ENCODE measurements around the gene ATP7A. TPM values are rescaled to one million over a fixed set of nuclear protein-coding genes. Genes with fewer than 3 reads are reported as not detected.

The ATP7A gene
- polyA plus RNA-seq, 2 of the 4 experiments (the other 2 are of a cell fraction) = 6.5 to 12.2 TPM

GRCh38 chrX:77977095-77977494, 66.6 kb downstream of the ATP7A start:
- peak; percentile 32 for FAIRE-seq
- Histone ChIP-seq H3K4me2 (no peak overlapping the region), H3K27ac (no peak overlapping the region), H3K9me3 (no peaks in the 10 kb centered on the region), H3K4me3 (no peak overlapping the region), H3K4me1 (no peaks in the 10 kb centered on the region)
- no peak for DNase-seq (ENCODE audit: low read depth in 1 of 2, low spot score in 1 of 2)
- ATAC-seq = no peak
- ChIA-PET CTCF (no interaction called here), POLR2A (no interaction called here)
- TF ChIP-seq, protein P1, sequence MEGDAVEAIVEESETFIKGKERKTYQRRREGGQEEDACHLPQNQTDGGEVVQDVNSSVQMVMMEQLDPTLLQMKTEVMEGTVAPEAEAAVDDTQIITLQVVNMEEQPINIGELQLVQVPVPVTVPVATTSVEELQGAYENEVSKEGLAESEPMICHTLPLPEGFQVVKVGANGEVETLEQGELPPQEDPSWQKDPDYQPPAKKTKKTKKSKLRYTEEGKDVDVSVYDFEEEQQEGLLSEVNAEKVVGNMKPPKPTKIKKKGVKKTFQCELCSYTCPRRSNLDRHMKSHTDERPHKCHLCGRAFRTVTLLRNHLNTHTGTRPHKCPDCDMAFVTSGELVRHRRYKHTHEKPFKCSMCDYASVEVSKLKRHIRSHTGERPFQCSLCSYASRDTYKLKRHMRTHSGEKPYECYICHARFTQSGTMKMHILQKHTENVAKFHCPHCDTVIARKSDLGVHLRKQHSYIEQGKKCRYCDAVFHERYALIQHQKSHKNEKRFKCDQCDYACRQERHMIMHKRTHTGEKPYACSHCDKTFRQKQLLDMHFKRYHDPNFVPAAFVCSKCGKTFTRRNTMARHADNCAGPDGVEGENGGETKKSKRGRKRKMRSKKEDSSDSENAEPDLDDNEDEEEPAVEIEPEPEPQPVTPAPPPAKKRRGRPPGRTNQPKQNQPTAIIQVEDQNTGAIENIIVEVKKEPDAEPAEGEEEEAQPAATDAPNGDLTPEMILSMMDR (IDR thresholded peaks at IDR 0.05) = no peak
- no peak for TF ChIP-seq KDM5A (IDR thresholded peaks at IDR 0.05)
- TF ChIP-seq, protein P2, sequence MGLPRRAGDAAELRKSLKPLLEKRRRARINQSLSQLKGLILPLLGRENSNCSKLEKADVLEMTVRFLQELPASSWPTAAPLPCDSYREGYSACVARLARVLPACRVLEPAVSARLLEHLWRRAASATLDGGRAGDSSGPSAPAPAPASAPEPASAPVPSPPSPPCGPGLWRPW (IDR thresholded peaks at IDR 0.05) = no peak
- TF ChIP-seq POLR2AphosphoS2 (conservative IDR thresholded peaks at IDR 0.05; ENCODE audit: low read length) = no peak
- TF ChIP-seq RARB (CRISPR knock-in tag; IDR thresholded peaks at IDR 0.05) = no peak

- ChIA-PET CTCF (no interaction called here), POLR2A (no interaction called here)
- peak; percentile 78 for FAIRE-seq
These were observed 67.0 kb downstream of the ATP7A start for GRCh38 chrX:77977518-77977917.

More at GRCh38 chrX:77977518-77977917, 67.0 kb downstream of the ATP7A start:
- H3K4me1 ChIP-seq = no peaks in the 10 kb centered on the region
- H3K27ac ChIP-seq = no peak overlapping the region
- H3K4me3 ChIP-seq = no peak overlapping the region
- H3K9me3 ChIP-seq = no peaks in the 10 kb centered on the region
- WGBS (ENCODE audit: missing lambda C conversion rate) = 92% methylated on average over 1 of the region's 1 CpG
- no peak for TF ChIP-seq TFCP2L1 (CRISPR knock-in tag; IDR thresholded peaks at IDR 0.05)
- no peak for TF ChIP-seq PBX3 (IDR thresholded peaks at IDR 0.05)
- no peak for TF ChIP-seq FOXS1 (CRISPR knock-in tag; IDR thresholded peaks at IDR 0.05)
- no peak for TF ChIP-seq NR3C1 (IDR thresholded peaks at IDR 0.05)
- TF ChIP-seq, protein P3, sequence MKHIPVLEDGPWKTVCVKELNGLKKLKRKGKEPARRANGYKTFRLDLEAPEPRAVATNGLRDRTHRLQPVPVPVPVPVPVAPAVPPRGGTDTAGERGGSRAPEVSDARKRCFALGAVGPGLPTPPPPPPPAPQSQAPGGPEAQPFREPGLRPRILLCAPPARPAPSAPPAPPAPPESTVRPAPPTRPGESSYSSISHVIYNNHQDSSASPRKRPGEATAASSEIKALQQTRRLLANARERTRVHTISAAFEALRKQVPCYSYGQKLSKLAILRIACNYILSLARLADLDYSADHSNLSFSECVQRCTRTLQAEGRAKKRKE (CRISPR knock-in tag; IDR thresholded peaks at IDR 0.05; ENCODE audit: low read depth) = no peak
- no peak for TF ChIP-seq REST (IDR thresholded peaks at IDR 0.05)
- TF ChIP-seq HOXB13 (CRISPR knock-in tag; IDR thresholded peaks at IDR 0.05; ENCODE audit: low read depth) = no peak
- no peak for TF ChIP-seq FOSB (CRISPR knock-in tag; IDR thresholded peaks at IDR 0.05)
- no peak for TF ChIP-seq BHLHE40 (IDR thresholded peaks at IDR 0.05; ENCODE audit: low read depth, low read length)
- no peak for TF ChIP-seq HEYL (CRISPR knock-in tag; IDR thresholded peaks at IDR 0.05)
- TF ChIP-seq RFX5 (IDR thresholded peaks at IDR 0.05) = no peak
- TF ChIP-seq, protein P1 (IDR thresholded peaks at IDR 0.05) = no peak
- TF ChIP-seq ZC3H11A (IDR thresholded peaks at IDR 0.05) = no peak
- TF ChIP-seq, protein P4, sequence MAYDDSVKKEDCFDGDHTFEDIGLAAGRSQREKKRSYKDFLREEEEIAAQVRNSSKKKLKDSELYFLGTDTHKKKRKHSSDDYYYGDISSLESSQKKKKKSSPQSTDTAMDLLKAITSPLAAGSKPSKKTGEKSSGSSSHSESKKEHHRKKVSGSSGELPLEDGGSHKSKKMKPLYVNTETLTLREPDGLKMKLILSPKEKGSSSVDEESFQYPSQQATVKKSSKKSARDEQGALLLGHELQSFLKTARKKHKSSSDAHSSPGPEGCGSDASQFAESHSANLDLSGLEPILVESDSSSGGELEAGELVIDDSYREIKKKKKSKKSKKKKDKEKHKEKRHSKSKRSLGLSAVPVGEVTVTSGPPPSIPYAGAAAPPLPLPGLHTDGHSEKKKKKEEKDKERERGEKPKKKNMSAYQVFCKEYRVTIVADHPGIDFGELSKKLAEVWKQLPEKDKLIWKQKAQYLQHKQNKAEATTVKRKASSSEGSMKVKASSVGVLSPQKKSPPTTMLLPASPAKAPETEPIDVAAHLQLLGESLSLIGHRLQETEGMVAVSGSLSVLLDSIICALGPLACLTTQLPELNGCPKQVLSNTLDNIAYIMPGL (CRISPR knock-in tag; IDR thresholded peaks at IDR 0.05; ENCODE audit: borderline replicate concordance) = no peak
- ATAC-seq = no peak
- no peak for DNase-seq (ENCODE audit: low read depth in 1 of 2, low spot score in 1 of 2)
- no peak overlapping the region for H3K4me2 ChIP-seq
